PC-3 (cell line): Measurements from ENCODE around the gene GCSH.

Experiments used
- CTCF ChIP-seq: fragments of 300-600 bp; sonication (generic); conservative IDR thresholded peaks from 2 replicates; pipeline ENCODE4 v1.5.1; 2017; ENCODE audit warnings: antibody characterized with exemption, low read depth, mild to moderate bottlenecking, low read length
- EZH2 ChIP-seq: fragments of 300-600 bp; sonication (generic); IDR thresholded peaks from one replicate; pipeline ENCODE4 v1.6.1; 2017; ENCODE audit warnings: antibody characterized with exemption, mild to moderate bottlenecking, low read length; ENCODE audit not compliant: unreplicated experiment

- TF ChIP-seq CTCF (no peak), EZH2 (no peak)
Observed at GRCh38 chr16:81076566-81077075, 19.6 kb downstream of the GCSH start.
